Raji (cell line): ENCODE measurements around the gene TRAFD1.

Experiments
- POLR2A ChIP-seq: IDR thresholded peaks from 2 replicates; pipeline ENCODE4 v1.6.1; 2011; ENCODE audit warnings: low read depth, low read length, control low read depth; ENCODE audit not compliant: insufficient read depth

The TRAFD1 gene

DNA sequence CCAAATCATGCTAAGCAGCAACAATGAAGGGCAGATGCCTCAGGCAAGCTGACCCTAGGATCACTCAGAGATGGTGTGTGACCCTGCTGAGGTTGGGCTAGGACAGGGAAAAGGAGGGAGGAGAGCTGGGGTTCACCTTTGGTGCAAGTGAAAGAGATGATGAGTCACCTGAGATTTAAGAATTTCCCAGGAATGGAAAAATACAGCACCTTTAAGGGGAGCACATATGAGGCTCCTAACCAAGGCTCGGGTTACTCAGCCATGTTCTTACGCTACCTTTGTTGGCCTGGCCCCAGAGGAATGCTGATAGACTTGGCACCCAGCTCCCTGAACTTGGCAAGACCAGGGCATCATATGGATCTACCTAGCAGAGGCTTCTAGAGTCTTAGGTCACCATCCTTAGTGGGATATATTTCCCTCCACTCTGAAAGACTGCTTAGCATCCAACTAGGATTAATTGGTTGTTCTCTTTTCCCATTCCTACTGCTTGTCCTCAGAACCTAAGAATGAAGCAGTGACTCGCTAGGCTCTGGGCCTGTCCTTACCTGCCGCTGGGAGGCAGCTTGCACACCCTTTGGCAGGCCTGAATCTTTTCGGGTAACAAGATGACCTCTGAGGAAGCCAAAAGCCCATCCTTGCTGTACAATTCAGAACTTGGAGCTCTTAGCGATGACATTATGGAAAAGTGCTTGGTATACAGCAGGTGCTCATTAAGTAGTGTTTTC is 12.8 kb upstream of the TRAFD1 start:
- no peak for TF ChIP-seq POLR2A

DNA sequence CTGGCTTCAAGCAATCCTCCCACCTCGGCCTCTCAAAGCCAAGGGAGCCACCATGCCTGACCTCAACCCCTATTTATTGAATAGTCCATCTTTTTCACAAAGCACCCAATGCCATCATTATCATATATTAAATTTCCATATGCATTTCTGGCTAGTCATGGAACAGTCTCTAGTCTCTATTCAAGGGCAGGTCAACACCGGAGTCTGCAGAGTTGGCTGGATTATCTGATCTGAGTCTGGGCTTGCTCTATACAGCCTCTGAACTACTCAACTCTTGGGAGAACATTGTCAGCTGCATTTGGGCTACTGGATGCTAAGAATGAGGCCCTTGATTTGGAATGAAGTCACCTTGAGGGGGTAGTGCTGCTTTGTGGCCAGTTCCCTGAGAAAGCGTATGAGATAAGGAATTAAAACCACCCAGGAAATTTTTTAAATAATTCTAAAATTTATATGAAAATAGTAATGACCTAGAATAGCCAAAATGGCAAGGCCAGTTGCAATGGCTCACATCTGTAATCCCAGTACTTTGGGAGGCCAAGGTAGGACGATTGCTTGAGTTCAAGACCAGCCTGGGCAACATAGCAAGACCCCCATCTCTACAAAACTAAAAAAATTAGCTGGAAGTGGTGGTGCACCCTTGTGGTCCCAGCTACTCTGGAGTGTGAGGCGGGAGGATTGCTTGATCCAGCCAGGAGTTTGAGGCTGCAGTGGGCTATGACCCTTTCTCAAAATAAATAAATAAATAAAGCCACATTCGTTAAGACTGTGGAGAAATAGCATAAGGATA is 9.9 kb upstream of the TRAFD1 start:
- no peak for TF ChIP-seq POLR2A

DNA sequence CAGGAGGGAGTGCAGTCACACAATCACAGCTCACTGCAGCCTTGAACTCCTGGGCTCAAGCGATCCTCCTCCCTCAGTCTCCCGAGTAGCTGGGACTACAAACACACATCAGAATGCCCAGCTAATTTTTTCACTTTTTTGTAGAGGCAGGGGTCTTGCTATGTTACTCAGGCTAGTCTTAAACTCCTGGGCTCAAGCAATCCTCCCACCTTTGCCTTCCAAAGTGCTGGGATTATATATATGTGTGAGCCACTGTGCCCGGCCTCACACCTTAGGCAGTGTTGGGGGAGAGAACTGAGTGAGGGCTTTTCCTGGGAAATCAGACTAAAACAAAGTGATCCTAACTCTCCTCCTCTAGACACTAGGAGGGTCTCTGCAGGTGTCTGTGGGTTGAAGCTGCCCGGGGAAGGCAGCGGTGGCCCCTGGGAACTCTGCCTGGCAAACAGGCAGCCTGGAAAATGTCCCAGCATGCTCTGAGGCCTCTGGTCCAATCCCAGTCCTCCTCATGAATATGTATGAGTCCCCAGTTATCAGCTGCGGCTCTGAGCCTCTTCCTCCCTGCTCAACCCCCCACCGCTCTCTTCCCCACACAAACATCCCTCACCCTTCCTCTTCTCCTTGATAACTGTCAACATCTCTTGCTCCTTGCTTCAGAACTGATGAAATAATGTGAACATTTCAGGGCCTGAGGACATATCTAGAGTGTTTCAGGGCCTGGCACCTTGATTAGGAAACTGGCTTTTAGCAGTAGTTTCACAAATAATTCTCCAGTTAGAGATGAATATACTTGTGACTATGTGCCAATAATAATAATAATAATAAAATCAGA is 8.9 kb upstream of the TRAFD1 start:
- no peak for TF ChIP-seq POLR2A

DNA sequence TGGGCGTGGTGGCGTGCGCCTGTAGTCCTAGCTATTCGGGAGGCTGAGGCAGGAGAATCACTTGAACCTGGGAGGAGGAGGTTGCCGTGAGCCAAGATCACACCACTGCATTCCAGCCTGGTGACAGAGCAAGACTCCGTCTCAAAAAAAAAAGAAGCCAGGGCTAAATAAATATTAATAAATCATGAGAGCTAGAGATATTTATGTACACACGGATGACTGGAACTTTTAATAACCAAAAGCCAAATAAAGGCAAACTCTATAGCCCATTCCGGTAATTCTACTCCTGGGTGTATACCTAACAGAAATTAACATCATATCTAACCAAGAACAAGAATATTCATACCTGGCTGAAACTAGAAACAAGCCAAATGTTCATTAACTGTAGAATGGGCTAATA is 7.7 kb upstream of the TRAFD1 start:
- no peak for TF ChIP-seq POLR2A

DNA sequence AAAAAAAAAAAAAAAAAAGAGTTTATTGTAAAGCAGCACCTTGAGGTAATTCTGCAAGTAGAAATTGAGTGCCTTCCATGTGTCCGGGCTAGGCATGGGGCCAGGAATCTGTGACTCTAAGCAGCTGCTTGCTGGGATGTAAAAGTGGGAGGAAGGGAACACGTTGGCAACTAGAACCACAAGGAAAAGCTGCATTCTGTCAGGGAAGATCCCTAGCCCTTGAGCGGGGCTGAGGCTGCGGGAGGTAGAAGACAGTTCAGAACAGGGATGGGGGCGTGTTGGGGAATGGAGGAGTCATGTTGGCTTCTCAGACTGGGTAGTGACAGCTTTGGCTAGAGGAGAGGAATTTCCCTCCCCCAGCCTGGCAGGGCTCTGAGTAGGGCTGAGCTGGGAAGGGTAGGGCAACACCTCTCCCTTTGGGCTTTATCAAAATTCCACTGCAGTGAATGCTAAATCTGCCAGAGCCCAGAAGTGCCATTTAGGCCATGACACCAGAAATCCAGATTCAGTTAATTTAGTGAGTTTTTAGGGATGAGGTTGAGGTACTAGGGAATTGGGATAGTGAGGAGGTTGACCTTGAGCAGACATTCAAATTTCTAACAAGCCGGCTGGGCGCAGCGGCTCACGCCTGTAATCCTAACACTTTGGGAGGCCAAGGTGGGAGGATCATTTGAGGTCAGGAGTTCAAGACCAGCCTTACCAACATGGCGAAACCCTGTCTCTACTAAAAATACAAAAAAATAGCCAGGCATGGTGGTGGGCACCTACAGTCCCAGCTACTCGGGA is 3.4 kb upstream of the TRAFD1 start:
- no peak for TF ChIP-seq POLR2A

DNA sequence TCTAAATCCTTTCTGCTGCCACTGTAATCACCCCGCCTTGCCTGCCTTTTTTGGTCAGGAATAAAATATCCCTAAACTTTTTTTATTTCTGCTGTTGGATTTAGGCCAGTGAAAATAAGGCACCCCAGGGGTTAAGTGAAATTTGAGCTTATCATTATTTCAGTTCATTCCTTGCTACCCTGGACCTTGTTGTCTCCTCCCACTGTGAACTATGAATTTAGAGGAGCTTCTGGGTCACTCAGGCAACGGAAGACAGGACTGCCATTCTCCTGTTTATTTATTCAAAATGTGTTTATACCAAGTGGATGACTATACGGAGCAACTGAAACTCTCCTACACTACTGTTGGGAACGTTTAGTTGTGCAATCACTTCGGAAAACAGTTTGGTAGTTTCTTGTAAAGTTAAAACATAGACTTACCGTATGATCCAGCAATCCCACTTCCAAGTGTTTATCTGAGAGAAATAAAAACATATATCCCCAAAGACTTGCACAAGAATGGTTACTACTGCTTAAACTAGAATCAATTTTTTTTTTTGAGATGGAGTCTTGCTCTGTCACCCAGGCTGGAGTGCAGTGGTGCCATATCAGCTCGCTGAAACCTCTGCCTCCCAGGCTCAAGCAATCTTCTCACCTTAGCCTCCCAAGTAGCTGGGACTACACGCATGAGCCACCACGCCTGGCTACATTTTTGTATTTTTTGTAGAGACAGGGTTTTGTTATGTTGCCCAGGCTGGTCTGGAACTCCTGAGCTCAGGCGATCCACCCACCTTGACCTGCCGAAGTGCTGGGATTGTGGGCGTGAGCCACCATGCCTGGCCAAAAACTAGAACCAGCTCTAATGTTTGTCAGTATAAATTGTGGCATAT is 2.3 kb upstream of the TRAFD1 start:
- no peak for TF ChIP-seq POLR2A

DNA sequence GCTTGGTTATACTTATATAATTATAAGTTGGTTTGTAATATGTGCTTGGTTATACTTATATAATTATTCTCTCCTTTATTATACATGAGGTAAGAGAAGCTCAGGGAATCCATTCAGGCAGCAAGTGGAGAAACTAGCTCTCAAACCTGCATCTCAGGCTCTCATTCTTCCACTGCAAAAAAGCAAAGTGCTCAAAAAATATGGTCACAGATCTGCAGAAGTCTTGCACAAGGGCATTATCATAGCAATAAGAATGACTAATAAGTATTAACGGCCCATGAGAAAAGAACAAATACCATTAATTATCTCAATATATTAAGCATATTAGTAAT is 476 bp upstream of the TRAFD1 start:
- TF ChIP-seq POLR2A = no peak

DNA sequence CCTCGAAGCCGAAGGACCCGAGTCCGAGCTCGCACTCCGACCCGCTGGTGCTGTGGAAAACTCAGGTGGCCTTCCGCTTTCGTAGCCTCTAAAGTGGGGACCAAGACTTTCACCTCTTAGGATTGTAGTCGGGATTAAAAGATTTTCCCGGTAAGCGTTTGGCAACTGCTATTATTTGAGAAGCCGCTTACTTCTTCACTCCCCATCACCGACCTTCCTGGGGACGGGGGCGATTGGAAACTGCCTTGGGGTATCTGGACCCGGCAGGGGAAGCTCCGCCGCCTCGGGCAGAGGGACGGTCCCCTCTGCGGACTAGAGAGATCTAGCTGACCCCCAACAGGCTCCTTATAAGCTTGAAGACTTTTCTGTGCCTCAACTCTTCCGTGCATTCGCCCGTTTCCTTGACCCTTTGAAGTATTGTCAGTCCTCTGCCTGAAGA is 659 bp downstream of the TRAFD1 start:
- TF ChIP-seq POLR2A = no peak

DNA sequence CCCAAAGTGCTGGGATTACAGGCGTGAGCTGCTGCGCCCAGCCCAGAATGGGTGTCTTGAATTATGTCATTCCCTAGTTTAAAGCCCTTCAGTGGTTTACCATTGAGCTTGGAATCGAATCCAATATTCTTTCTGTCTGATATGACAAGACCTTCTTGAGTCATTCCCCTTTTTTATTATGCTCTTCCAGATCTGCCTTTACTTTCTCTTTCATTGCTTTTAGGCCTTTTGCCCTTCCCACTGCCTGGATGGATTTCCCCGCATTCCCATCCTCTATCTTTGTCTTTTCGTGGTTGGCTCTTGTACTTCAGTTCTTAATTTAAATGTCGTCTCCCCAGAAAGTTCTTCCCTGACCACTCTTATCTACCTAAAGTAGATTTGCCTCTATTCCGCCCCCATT is 1.6 kb downstream of the TRAFD1 start:
- TF ChIP-seq POLR2A = no peak

DNA sequence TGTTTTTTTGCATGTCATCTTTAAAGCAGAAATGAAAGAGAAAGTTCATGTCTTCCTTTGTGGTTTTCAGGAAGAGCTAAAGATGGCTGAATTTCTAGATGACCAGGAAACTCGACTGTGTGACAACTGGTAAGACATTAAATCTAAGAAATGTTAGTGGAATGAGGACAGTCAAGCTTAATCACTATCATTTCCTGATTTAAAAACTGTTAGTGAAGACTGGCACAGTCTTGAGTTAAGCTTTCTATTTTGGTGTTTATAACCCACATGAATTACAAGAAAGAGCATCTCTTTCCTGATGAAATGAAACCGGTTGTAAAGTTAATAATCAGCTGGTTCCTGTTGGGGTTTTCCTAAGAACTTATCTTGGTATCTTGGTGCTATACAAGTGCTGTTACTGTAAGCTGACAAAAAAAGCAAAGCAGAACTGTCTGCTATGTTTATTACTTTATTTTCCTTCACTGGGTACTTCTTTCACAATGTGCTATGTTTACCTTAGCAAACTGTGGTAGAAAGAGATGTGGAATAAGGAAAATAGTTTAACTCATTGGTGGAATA is 5.2 kb downstream of the TRAFD1 start:
- no peak for TF ChIP-seq POLR2A

DNA sequence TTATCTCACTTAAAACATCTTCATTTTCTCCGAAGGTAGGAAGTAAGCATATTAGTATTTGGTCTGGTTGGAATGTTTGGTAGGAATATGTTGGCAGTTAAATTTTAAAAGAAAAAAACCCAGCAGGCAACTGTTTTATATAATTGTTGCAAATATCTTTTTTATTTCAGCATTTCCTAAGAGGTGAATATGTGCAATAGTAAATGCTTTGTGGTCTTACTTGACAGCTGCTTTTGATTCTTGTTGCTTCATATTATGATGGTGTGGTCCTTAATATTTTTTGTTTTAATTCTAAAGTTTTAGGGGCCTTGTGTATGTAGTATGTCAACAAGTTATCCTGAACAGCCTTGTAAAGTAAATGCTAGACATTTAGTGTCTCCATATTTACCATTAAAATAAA is 6.3 kb downstream of the TRAFD1 start:
- TF ChIP-seq POLR2A = no peak

DNA sequence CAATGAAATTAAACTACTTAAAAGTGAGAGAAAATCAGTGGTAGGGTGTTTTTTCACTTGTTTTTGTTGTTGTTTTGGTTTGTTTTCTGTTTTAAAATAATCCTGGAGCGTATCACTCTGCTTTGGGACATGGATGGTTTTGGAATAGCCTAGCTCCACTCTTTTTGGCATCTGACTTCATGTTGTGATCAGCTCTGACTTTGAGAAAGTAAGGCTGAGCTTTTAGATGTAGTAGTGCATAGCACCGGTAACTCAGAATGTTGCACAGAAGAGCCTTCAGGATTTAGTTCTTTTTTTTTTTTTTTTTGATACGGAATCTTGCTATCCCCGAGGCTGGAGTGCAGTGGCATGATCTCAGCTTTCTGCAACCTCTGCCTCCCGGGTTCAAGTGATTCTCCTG is 8.1 kb downstream of the TRAFD1 start:
- TF ChIP-seq POLR2A = no peak

DNA sequence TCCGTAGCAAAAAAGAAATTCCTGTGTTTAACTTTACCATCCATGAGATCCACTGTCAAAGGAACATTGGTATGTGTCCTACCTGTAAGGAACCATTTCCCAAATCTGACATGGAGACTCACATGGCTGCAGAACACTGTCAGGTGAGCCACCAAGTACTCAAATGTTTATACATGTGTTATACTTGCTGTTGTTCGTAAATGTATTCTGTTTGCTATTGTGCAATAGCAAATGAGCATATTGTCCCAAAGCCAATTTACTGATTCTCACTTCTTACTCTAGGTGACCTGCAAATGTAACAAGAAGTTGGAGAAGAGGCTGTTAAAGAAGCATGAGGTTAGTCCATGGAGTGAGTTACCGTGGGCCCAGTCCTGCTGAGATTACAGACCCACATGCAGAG is 9.4 kb downstream of the TRAFD1 start:
- no peak for TF ChIP-seq POLR2A

DNA sequence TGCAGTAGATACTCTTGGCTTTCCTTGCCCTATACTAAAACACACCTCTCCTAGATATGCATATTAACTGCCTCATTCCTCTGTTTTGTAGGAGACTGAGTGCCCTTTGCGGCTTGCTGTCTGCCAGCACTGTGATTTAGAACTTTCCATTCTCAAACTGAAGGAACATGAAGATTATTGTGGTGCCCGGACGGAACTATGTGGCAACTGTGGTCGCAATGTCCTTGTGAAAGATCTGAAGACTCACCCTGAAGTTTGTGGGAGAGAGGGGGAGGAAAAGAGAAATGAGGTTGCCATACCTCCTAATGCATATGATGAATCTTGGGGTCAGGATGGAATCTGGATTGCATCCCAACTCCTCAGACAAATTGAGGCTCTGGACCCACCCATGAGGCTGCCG is 15.4 kb downstream of the TRAFD1 start:
- TF ChIP-seq POLR2A = no peak
